Measurements from ENCODE around the gene SUCLG2. TPM values are rescaled to one million over a fixed set of nuclear protein-coding genes. Genes with fewer than 3 reads are reported as not detected.
A peak's percentile ranks its signal among the peaks of the same experiment; 100 is the strongest.

SUCLG2 gene
- total and polyA plus RNA-seq, 11 donors = 41.6 to 119 (median 77.6) TPM

DNA sequence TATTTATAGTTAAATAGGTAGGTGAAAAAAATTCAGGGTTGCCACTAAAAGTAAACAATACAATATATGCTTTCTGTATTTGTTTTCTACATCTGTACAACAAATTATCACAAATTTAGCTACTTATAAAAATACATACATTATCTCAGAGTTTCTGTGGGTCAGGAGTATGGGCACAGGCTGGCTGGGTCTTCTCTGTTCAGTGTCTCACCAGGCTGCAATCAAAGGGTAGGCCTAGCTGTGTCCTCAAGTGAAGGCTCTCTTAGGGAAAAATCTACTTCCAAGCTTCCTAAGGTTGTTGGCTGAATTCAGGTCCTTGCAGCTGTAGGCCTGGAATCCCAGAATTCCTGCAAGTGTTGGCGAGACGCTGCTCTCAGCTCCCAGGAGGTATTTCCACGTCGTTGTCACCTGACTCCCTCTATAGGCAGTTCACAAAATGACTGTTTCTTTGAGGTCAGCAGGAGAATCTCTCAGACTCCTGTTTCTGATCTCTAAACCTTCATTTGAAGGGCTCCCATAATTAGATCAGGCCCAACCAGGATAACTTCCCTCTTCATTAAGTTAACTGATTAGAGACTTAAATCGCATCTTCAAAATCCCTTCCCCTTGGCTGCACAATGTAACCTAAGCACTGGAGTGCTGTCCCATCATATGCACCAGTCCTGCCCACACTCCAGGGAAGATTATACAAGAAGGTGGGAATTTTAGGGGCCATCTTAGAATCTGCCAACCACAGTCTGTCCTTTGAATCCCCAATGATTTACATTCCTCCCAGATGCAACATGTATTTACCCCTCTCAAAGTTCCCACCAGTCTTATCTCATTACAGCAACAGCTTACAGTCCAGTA, 296.6 kb downstream of the SUCLG2 start:
- DNase-seq (no peak), ATAC-seq (no peak)
- H3K4me1 ChIP-seq = no peaks in the 10 kb centered on the region
- TF ChIP-seq, protein P1, sequence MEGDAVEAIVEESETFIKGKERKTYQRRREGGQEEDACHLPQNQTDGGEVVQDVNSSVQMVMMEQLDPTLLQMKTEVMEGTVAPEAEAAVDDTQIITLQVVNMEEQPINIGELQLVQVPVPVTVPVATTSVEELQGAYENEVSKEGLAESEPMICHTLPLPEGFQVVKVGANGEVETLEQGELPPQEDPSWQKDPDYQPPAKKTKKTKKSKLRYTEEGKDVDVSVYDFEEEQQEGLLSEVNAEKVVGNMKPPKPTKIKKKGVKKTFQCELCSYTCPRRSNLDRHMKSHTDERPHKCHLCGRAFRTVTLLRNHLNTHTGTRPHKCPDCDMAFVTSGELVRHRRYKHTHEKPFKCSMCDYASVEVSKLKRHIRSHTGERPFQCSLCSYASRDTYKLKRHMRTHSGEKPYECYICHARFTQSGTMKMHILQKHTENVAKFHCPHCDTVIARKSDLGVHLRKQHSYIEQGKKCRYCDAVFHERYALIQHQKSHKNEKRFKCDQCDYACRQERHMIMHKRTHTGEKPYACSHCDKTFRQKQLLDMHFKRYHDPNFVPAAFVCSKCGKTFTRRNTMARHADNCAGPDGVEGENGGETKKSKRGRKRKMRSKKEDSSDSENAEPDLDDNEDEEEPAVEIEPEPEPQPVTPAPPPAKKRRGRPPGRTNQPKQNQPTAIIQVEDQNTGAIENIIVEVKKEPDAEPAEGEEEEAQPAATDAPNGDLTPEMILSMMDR (IDR thresholded peaks at IDR 0.05) = peak in 4 of 12 donors; percentile 15 to 35 (median 22)
- no peak for TF ChIP-seq POLR2A (IDR thresholded peaks at IDR 0.05)
- H3K4me3 ChIP-seq = no peak overlapping the region
- peaks cover 0 to 6% (median 0%) of the 10 kb centered on the region in 12 donors for H3K9me3 ChIP-seq
- H3K27ac ChIP-seq = no peak overlapping the region
- no peaks in the 10 kb centered on the region for H3K36me3 ChIP-seq
- 16 to 20% (median 18%) methylated on average over 5 of the region's 5 CpGs for WGBS, 4 donors
- H3K27me3 ChIP-seq = no peaks in the 10 kb centered on the region
- intact Hi-C loops (cut with DNase I) = no loop called here

DNA sequence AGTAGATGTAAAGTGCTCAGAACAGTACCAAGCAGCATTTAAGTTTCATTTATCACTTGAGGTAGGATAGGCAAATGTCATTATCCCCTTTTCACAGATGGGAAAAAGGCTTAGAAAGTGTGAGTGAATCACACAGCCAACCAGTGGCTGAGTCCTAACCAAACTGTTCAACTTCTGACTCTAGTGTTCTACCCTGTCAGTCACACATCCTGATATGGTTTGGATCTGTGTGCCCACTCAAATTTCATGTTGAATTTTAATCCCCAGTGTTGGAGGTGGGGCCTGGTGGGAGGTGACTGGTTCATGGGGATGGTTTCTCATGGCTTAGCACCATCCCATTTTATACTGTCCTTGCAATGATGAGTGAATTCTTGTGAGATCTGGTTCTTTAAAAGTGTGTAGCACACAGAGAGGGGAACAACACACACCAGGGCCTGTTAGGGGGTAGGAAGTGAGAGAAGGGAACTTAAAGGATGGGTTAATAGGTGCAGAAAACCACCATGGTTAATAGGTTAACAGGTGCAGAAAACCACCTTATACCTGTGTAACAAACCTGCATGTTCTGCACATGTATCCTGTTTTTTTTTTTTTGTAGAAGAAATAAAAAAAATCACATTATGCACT, 304.7 kb downstream of the SUCLG2 start:
- H3K4me3 ChIP-seq = no peak overlapping the region
- intact Hi-C loops (cut with DNase I) = no loop called here
- peaks cover 0 to 10% (median under 1%) of the 10 kb centered on the region in 12 donors for H3K9me3 ChIP-seq
- TF ChIP-seq POLR2A (IDR thresholded peaks at IDR 0.05) = no peak
- TF ChIP-seq, protein P1 (IDR thresholded peaks at IDR 0.05) = no peak
- ATAC-seq (no peak), DNase-seq (no peak)
- H3K27me3 ChIP-seq = no peaks in the 10 kb centered on the region
- H3K4me1 ChIP-seq = no peaks in the 10 kb centered on the region
- H3K36me3 ChIP-seq = no peaks in the 10 kb centered on the region
- no peak overlapping the region for H3K27ac ChIP-seq

DNA sequence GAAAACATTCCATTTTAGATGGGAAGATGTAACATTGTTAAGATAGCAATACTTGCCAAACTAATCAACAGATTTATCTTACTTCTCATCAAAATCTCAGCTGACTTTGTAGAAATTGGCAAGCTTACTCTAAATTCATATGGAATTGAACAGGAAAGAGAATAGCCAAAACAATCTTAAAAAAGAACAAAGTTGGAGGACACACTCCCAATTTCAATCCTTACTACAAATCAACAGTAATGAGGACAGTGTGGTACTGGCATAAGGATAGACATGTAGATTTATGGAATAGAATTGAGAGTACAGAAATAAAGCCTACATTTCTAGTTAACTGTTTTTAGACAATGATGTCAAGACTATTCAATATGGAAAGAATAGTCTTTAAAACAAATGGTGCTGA, 308.3 kb downstream of the SUCLG2 start:
- H3K27ac ChIP-seq = no peak overlapping the region
- H3K36me3 ChIP-seq = no peaks in the 10 kb centered on the region
- H3K4me1 ChIP-seq = no peaks in the 10 kb centered on the region
- TF ChIP-seq POLR2A (IDR thresholded peaks at IDR 0.05) = no peak
- TF ChIP-seq, protein P1 (IDR thresholded peaks at IDR 0.05) = no peak
- H3K27me3 ChIP-seq = no peaks in the 10 kb centered on the region
- DNase-seq (no peak), ATAC-seq (no peak)
- intact Hi-C loops (cut with DNase I) = no loop called here
- H3K4me3 ChIP-seq = no peak overlapping the region
- peaks cover 0 to 19% (median 1%) of the 10 kb centered on the region in 12 donors for H3K9me3 ChIP-seq

DNA sequence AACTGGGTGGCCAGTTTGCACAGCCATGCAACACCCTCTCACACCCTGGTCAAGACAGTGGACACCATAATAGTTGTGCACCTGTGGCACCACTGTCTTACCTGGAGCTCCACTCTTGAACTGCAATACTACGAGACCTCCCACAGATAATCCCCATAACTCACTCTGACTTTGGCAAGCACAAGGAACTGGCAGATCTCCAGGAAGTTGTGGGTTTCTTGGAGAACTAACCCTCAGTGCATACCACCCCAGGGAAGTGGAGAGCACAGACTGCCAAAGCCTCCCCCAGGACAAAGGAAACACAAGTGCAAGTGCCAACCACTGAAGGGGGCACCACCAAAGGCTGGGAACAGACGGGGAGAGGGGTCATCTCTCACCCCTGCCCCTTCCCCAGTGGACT, 318.6 kb downstream of the SUCLG2 start:
- no peak for ATAC-seq
- Histone ChIP-seq H3K9me3 (peaks cover 0 to 46% (median 15%) of the 10 kb centered on the region in 12 donors), H3K36me3 (no peaks in the 10 kb centered on the region)

More for the DNA sequence above, 318.6 kb downstream of the SUCLG2 start:
- Histone ChIP-seq H3K4me1 (no peaks in the 10 kb centered on the region), H3K27ac (no peak overlapping the region), H3K4me3 (no peak overlapping the region), H3K27me3 (no peaks in the 10 kb centered on the region)
- intact Hi-C loops (cut with DNase I) = no loop called here
- DNase-seq = no peak
- TF ChIP-seq, protein P1 (IDR thresholded peaks at IDR 0.05) = no peak
- no peak for TF ChIP-seq POLR2A (IDR thresholded peaks at IDR 0.05)
- 18 to 67% (median 40%) methylated on average over 1 to 2 of the region's 2 CpGs for WGBS, 4 donors
